AG09319 (cell line): Measurements from ENCODE around the gene MGA.

ENCODE experiments used
- DNase-seq: peaks from one replicate; pipeline ENCODE4 v3.0.0-alpha.2; 2010; ENCODE audit warnings: low read depth; ENCODE audit errors: extremely low read depth
- TF ChIP-seq, protein P1 (sequence below): IDR thresholded peaks from 2 replicates; pipeline ENCODE4 v1.5.1; 2011; ENCODE audit warnings: low read depth, mild to moderate bottlenecking, inconsistent platforms, low read length, moderate library complexity

MGA gene

DNA sequence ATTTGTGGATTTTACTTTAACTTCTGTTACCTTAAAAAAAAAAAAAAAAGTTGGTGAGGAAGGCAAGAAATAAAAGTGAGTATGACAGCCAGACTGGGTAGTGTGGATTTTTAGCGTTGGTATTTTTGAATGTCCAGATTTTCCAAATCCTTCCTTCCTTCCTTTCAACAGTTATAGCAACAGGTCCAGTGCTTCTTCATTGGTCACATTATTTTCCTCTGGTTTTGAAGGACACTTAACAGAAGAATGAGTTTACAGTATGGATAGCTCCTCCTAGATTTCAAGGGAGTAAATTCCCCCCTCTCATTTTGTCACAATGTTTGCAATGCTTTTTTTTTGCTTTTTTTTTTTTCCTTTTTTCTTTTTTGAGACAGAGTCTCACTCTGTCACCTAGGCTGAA lies 120.5 kb downstream of the MGA start:
- TF ChIP-seq, protein P1, sequence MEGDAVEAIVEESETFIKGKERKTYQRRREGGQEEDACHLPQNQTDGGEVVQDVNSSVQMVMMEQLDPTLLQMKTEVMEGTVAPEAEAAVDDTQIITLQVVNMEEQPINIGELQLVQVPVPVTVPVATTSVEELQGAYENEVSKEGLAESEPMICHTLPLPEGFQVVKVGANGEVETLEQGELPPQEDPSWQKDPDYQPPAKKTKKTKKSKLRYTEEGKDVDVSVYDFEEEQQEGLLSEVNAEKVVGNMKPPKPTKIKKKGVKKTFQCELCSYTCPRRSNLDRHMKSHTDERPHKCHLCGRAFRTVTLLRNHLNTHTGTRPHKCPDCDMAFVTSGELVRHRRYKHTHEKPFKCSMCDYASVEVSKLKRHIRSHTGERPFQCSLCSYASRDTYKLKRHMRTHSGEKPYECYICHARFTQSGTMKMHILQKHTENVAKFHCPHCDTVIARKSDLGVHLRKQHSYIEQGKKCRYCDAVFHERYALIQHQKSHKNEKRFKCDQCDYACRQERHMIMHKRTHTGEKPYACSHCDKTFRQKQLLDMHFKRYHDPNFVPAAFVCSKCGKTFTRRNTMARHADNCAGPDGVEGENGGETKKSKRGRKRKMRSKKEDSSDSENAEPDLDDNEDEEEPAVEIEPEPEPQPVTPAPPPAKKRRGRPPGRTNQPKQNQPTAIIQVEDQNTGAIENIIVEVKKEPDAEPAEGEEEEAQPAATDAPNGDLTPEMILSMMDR, result no peak
- DNase-seq, result no peak

DNA sequence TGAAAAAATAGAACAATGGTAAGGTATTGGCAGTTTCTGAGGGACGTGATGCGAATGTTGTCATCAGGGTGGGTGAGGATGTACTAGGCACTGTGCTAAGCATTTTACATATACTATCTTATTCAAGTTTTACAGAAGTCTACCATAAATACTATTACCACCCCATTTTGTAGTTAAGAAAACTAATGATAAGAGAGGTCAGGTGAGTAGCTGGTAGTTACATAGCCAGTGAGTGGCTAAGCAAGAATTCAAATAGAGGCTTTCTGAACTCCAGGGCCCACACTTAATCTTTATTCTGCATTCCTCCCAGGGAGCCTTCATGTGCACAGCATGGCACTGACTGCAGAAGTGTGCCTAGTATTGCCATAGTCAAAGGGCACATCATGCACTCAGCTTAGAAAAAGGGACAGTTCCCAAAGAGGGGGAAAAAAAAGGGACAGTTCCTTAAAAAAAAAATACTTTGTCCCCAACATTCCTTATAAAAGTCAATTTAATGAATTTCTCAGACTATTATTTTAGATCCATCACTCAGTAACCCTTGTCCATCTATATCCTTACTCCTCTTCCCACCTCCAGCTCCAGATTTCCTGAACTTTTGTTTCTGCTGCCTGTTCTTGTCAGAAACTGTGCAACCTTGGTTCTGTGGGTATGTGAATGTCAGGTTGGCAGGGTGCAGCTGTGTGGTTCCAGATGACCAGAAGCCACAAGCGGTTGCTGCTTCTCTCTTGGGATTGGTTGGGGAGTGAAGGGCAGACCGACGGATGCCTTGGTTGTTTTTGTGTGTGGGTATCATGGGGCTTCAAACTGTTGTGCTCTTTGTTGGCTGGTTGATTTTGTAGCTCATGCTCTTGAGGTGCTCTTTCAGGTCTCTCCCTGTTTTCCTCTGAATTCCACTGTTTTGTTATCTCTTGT lies 122.4 kb downstream of the MGA start:
- TF ChIP-seq, protein P1, result no peak
- no peak for DNase-seq

DNA sequence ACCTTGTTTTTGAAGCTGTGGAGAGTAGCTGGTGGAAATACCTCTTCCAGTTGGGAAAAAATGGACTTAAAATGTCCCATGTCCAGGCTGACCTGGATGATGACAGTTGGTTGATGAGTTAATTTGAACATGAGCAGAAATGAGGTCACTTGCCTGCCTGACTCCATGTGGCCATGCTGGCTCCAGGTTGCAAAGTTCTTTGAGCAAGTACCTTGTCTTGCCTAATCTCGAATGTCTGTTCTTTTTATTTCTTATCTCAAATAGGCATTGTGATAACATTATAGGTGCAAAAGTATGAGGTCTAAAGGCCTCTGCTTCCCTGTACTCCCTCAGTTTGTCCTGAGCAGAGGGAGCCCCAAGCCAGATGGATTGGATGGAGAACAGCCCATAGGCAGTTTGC lies 123.1 kb downstream of the MGA start:
- TF ChIP-seq, protein P1, result no peak
- DNase-seq, result no peak

DNA sequence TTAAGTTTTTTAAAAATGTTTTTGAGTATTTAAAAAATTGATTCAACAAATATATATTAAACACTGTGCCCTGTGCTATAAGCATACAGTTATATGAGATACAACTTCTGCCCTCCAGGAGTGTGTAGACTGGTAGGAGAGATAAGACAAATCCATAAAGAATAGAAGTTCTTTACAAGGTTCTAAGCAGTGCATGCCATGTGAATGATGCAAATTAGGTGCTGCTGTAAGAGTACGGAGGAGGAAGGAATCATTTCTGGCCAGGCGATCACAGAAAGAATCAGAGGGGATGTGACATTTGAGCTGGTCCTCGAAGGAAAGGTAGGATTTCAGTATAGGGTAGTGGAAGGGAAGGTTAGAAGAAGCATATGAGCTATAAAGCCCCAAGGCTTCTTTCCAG lies 128.1 kb downstream of the MGA start:
- TF ChIP-seq, protein P1, result no peak

DNA sequence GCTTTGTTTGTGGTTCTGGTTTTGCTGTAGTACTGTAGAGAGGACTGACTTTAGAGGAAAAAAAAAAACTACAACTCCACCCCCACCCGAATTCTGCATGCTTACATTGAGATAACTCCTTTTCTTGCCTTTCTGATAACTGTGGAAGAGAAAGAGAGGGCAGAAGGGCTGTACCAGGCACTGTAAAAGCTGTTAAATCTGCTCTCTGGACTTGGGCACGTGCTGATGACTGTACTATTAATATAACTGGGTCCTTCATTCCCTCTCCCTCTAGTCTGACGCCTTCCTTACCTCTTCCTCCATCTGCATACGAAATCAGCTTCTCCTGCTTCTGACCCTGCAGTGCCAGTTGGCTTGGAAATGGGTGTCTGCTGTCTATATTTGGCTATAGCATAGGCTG lies 129.0 kb downstream of the MGA start:
- no peak for DNase-seq
- TF ChIP-seq, protein P1, result no peak

More for the DNA sequence above, 128.1 kb downstream of the MGA start:
- DNase-seq, result no peak

DNA sequence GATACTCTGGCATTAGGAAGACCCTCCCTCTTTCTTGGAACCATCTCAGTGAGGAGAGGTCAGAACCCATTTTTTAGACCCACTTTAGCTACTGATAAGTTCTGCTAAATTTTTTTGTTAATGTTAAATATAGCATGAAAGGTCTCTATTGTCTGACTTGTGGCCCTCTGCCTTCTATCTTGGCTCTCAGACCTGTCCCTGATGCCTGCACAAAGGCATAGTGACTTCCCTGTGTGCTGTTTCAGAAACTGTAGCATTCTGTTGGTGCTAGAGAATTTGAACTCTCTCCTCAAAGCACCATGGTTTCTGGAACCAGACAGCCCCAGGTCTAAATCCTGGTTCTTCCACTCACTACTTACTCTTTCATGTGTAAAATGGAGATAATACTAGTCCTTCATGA lies 129.5 kb downstream of the MGA start:
- TF ChIP-seq, protein P1, result no peak
- DNase-seq, result no peak

DNA sequence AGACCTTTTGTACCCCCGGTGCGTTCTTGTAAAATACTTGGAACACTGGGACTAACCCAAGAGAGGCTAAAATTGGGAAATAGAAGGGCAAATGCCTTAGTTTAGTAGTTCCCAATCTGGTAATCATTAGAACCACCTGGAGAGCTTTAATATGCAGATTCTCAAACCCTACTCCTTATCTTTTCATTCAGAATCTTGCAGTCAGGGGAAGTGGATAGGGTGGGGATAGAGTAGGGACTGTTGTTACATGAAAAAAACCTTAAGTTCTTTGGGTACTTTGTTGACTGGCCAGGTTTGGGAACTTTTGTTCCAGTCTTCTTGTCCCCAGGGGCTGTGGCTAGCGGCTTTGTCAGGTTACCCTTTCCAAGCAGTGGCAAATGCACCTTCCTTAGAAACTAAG lies 130.0 kb downstream of the MGA start:
- TF ChIP-seq, protein P1, result no peak
- DNase-seq, result no peak
